HUES48 (cell line): Measurements from ENCODE around the gene SCAF8.
"Not testable (repeated sequence)": the region's sequence is repeated elsewhere in the genome, so short reads cannot be mapped to it uniquely, and the experiment has no call there.

Experiments used
- H3K27ac ChIP-seq: one replicate; pipeline ENCODE4 v1.7.0; 2013; ENCODE audit warnings: low read depth, low read length, inconsistent platforms
- H3K27me3 ChIP-seq: 2 replicates; pipeline ENCODE4 v1.6.1; 2013; ENCODE audit warnings: mild to moderate bottlenecking, low read length; ENCODE audit not compliant: control insufficient read depth, insufficient read depth
- H3K36me3 ChIP-seq: 2 replicates; pipeline ENCODE4 v1.6.1; 2013; ENCODE audit warnings: low read length; ENCODE audit not compliant: control insufficient read depth, insufficient read depth
- H3K4me1 ChIP-seq: 2 replicates; pipeline ENCODE4 v1.6.1; 2013; ENCODE audit warnings: mild to moderate bottlenecking, low read length; ENCODE audit not compliant: control insufficient read depth, insufficient read depth
- H3K4me3 ChIP-seq: 2 replicates; pipeline ENCODE4 v1.5.1; 2013; ENCODE audit warnings: mild to moderate bottlenecking, low read depth, low read length
- H3K9ac ChIP-seq: 2 replicates; pipeline ENCODE4 v1.6.1; 2013; ENCODE audit warnings: mild to moderate bottlenecking, low read depth, low read length, moderate library complexity
- H3K9me3 ChIP-seq: 2 replicates; pipeline ENCODE4 v1.6.1; 2013; ENCODE audit warnings: low read length; ENCODE audit not compliant: control insufficient read depth, insufficient read depth

The SCAF8 gene

DNA sequence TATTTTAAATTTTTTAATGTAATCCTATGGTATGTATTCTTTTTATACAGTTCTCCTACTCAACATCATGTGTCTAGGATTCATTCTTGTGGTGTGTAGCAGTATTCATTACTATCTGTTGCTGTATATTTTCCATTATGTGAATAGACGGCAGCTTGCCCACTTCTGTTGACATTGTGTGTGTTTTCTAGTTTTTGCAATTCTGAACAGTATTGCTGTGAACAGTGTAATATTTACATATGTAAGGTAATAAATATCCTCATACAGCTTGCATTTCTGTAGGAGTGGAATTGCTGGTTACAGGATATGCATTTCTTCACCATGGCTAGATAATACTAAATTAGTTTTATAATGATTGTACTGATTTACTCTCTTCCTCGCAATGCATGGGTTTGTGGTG, 51.9 kb downstream of the SCAF8 start:
- H3K4me1 ChIP-seq, result peaks cover 9% of the 10 kb centered on the region
- no peak overlapping the region for H3K27ac ChIP-seq
- H3K9ac ChIP-seq, result no peak overlapping the region
- H3K9me3 ChIP-seq, result no peaks in the 10 kb centered on the region
- peaks cover 40% of the 10 kb centered on the region for H3K36me3 ChIP-seq
- no peak overlapping the region for H3K4me3 ChIP-seq
- H3K27me3 ChIP-seq, result no peaks in the 10 kb centered on the region

DNA sequence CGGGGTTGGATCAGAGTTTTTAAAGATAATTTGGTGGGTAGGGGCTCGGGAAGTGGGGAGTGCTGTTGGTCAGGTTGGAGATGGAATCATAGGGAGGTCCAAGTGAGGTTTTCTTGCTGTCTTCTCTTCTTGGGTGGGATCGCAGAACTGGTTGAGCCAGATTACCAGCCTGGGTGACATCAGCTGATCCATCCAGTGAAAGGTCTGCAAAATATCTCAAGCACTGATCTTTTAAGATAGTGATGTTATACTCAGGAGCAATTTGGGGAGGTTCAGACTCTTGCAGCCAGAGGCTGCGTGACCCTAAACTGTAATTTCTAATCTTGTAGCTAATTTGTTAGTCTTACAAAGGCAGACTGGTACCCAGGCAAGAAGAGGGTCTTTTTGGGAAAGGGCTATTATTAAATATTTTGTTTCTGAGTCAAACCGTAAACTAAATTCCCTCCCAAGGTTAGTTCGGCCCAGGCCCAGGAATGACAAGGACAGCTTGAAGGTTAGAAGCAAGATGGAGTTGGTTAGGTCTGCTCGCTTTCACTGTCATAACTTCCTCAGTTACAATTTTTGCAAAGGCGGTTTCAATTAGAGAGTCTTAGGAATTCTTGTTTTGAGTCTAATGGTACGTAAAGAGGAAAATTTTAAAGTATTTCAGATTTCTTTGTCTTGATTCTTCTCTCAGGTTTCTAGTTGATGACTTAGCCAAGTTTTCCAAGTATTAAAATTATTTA, 53.1 kb downstream of the SCAF8 start:
- Histone ChIP-seq H3K36me3 (peaks cover 32% of the 10 kb centered on the region), H3K27ac (no peak overlapping the region), H3K9ac (no peak overlapping the region), H3K9me3 (no peaks in the 10 kb centered on the region), H3K4me3 (no peak overlapping the region), H3K27me3 (no peaks in the 10 kb centered on the region), H3K4me1 (peaks cover 9% of the 10 kb centered on the region)

DNA sequence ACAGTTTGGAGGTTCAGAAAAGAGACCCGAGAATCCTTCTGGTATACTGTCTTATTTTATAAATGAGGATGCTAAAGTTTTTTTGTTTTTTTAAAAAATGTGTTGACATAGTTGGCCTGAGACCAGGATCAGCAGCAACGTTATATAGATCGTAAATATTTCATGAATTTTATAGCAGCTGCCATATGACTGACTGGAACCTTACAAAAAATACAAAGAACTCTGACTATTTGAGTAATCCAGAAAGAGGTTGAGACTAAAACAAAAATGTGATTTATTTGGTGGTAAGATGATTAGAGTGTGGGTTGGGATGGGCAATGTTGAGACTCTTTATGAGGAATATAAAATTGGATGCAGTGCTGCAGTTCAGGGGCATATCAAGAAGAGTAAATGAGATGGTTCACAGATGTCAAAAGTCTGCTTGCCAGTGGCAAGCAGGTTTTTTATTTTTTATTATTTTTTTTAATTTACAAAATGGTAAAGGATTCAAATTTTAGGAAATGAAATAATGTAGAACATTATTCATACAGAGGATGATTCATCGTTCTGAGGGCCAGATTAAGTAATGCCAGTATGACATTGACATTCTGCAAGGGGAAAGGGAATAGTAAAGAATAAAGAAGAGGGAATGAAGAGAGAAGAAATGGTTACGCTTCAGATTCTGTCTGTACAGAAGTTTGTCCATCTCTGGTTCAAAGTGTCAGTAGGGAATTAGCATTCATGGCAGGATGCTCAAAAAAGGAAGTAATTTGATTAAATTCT, 58.5 kb downstream of the SCAF8 start:
- Histone ChIP-seq H3K27me3 (no peaks in the 10 kb centered on the region), H3K27ac (no peak overlapping the region), H3K4me1 (no peaks in the 10 kb centered on the region), H3K4me3 (no peak overlapping the region), H3K36me3 (peaks cover 55% of the 10 kb centered on the region), H3K9me3 (no peaks in the 10 kb centered on the region), H3K9ac (no peak overlapping the region)

DNA sequence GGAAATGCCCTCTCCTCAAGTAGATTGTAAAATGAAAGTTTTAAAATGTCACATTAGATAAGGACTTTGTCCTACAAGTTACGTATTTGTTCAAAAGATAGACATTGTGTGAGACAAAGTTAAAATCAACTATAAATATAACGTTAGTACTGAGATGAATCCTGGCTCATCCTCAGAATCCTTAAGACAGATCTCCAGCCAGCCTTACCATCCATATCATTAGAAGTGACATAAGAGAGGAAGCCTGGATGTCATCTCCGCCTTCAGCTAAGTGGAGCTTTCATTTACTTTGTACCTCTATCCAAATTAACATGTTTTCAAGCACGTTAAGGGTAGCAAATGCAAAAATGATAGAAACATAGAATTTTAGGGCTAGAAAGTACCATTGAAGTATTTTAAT, 59.1 kb downstream of the SCAF8 start:
- no peaks in the 10 kb centered on the region for H3K9me3 ChIP-seq
- H3K27me3 ChIP-seq, result no peaks in the 10 kb centered on the region
- H3K4me1 ChIP-seq, result no peaks in the 10 kb centered on the region
- peaks cover 56% of the 10 kb centered on the region for H3K36me3 ChIP-seq
- H3K9ac ChIP-seq, result no peak overlapping the region
- H3K4me3 ChIP-seq, result no peak overlapping the region
- no peak overlapping the region for H3K27ac ChIP-seq

DNA sequence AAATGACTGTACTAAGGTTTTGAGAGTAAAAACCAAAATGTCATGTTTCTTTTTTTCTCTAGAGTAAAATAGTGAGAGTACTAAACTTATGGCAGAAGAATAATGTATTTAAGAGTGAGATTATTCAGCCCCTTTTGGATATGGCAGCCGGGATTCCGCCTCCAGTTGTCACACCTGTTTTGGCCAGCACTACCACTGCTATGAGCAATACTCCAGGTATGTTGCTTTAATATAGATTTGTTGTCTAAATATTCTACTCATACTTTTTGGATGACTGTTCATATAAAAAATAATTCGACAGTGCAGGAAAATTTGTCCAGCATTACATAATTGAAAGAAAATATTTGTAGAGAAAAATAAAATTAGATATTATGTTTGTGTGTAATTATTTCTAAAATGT, 59.5 kb downstream of the SCAF8 start:
- no peak overlapping the region for H3K9ac ChIP-seq
- peaks cover 56% of the 10 kb centered on the region for H3K36me3 ChIP-seq

DNA sequence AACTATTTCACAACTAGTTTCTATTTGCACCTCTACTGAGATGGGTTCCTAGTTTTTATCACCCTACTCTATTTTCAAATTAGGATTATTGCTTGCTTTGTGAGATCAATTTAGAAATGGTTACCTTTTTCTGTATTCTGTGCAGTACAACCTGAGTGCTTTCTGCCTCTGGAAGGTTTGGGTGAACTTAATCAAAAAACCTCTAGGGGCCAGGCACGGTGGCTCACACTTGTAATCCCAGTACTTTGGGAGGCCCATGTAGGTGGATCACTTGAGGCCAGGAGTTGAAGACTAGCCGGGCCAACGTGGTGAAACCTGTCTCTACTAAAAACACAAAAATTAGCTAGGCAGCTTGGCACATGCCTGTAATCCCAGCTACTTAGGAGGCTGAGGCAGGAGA, 63.3 kb downstream of the SCAF8 start:
- Histone ChIP-seq H3K9ac (no peak overlapping the region), H3K4me1 (no peaks in the 10 kb centered on the region), H3K4me3 (no peak overlapping the region), H3K27ac (no peak overlapping the region), H3K27me3 (no peaks in the 10 kb centered on the region), H3K9me3 (no peaks in the 10 kb centered on the region), H3K36me3 (peaks cover 71% of the 10 kb centered on the region)

More for the DNA sequence above, 59.5 kb downstream of the SCAF8 start:
- no peaks in the 10 kb centered on the region for H3K27me3 ChIP-seq
- H3K4me3 ChIP-seq, result no peak overlapping the region
- H3K27ac ChIP-seq, result no peak overlapping the region
- H3K4me1 ChIP-seq, result no peaks in the 10 kb centered on the region
- H3K9me3 ChIP-seq, result no peaks in the 10 kb centered on the region

DNA sequence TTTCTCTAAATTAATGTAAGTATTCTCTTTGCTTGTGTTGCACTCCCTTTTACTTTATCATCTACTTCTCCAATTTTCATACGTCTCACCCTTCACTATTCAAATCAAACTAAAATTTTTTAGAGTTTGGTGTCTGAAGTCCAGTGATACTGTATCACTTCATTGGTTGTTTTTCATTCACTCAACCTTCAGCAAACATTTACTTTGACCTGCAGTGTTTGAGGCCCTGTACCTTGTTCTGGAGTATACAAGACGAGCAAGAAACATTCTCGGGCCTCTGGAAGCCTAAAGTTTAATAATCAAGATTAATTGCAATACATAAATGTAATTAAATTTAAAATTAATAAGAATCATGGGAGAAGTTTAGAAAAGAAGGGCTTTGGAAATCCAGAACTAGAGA, 64.6 kb downstream of the SCAF8 start:
- H3K9ac ChIP-seq, result no peak overlapping the region
- H3K27ac ChIP-seq, result no peak overlapping the region
- H3K4me3 ChIP-seq, result no peak overlapping the region
- H3K27me3 ChIP-seq, result no peaks in the 10 kb centered on the region
- no peaks in the 10 kb centered on the region for H3K4me1 ChIP-seq
- H3K9me3 ChIP-seq, result no peaks in the 10 kb centered on the region
- peaks cover 77% of the 10 kb centered on the region for H3K36me3 ChIP-seq

DNA sequence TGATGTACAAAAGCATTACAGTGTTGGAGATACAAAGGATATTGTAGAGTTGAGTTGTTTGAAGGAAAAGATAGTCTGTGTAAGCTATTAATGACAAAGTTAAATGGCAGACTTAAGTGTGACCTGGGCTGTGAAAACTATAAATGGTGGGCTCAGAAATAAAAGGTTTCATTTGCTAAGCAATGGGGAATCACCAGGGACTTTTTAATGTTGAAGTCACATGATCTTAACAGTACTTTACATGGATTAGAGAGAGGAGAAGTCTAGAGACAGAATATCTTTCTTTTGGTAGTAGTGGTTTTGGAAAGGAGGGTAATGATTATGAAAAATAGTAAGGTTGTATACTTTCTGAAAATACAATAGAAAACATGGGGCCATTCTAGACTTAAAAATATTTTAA, 67.1 kb downstream of the SCAF8 start:
- no peaks in the 10 kb centered on the region for H3K4me1 ChIP-seq
- no peaks in the 10 kb centered on the region for H3K27me3 ChIP-seq
- peaks cover 81% of the 10 kb centered on the region for H3K36me3 ChIP-seq
- no peak overlapping the region for H3K27ac ChIP-seq
- no peak overlapping the region for H3K4me3 ChIP-seq
- no peaks in the 10 kb centered on the region for H3K9me3 ChIP-seq
- no peak overlapping the region for H3K9ac ChIP-seq

DNA sequence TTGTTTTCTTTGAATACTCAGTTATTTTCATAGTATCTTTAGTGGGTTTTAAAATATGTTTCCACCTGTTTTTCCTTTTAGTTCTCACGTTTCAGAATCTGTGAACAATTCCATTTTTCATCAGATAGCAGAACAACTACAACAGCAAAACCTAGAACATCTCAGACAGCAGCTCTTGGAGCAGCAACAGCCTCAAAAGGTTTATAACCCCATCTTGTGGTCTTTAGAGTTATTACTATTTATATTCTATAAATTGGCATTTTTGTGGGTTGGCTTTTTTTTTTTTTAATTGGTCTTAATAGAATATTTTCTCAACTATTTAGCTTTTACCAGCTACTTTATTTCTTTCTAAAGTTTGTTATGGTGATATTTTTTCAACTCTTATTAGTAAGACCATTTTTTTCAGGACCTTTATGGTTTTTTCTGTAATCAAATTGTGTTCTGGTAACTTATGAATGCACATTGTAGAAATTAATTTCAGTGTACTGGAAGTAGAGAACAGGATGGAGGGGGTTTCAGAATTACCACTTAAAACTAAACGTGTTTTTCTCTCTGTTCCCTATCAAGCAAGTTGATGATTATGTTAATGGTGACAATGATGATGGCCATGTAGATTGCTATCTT, 72.2 kb downstream of the SCAF8 start:
- H3K9me3 ChIP-seq, result no peaks in the 10 kb centered on the region
- H3K4me3 ChIP-seq, result no peak overlapping the region
- H3K27ac ChIP-seq, result no peak overlapping the region
- no peaks in the 10 kb centered on the region for H3K27me3 ChIP-seq
- H3K36me3 ChIP-seq, result peaks cover 95% of the 10 kb centered on the region
- no peak overlapping the region for H3K9ac ChIP-seq
- H3K4me1 ChIP-seq, result no peaks in the 10 kb centered on the region

DNA sequence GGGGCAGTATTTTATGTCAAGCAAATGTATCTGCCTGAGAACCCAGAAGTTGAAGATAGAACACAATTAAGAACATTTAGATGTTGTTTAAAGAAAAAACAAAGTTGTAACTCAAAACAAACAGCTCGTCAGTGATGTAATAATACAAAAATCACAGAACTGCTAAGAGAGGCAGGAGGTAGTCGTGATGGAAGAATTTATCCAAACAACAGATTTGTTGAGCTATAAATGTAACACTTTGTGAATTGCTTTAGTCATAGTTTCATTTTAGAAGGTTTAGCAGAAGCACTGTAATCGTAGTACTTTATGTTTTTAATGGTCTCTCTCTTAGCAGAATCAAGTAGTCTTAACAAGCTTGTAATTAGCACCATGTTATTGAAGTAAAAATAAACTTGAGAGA, 73.6 kb downstream of the SCAF8 start:
- no peaks in the 10 kb centered on the region for H3K9me3 ChIP-seq
- H3K4me3 ChIP-seq, result no peak overlapping the region
- no peaks in the 10 kb centered on the region for H3K4me1 ChIP-seq
- H3K27me3 ChIP-seq, result no peaks in the 10 kb centered on the region
- no peak overlapping the region for H3K27ac ChIP-seq
- peaks cover 98% of the 10 kb centered on the region for H3K36me3 ChIP-seq
- H3K9ac ChIP-seq, result no peak overlapping the region

DNA sequence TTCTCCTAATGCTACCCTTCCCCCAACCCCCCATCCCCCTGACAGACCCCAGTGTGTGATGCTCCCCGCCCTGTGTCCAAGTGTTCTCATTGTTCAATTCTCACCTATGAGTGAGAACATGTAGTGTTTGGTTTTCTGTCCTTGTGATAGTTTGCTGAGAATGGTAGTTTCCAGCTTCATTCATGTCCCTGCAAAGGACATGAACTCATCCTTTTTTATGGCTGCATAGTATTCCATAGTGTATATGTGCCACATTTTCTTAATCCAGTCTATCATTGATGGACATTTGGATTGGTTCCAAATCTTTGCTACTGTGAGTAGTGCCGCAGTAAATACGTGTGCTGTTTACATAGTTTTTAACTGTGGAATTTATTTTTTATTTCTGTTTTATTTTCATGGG, 78.4 kb downstream of the SCAF8 start:
- not testable (repeated sequence) for H3K9ac ChIP-seq, H3K27me3 ChIP-seq, H3K4me1 ChIP-seq, H3K4me3 ChIP-seq, H3K9me3 ChIP-seq, H3K27ac ChIP-seq
- H3K36me3 ChIP-seq, result peaks cover 96% of the 10 kb centered on the region
